KMS-11 (cell line): ENCODE data around the gene LLGL1.
"Not testable (repeated sequence)": the region's sequence is repeated elsewhere in the genome, so short reads cannot be mapped to it uniquely, and the experiment has no call there.

Experiments
- H2AFZ ChIP-seq: fragments of 200-600 bp; sonication (generic); 2 replicates; pipeline ENCODE4 v1.6.1; 2016; ENCODE audit warnings: antibody characterized with exemption, mixed run types, low read depth
- H3K27ac ChIP-seq: fragments of 200-600 bp; sonication (generic); 2 replicates; pipeline ENCODE4 v1.6.1; 2016; ENCODE audit warnings: mild to moderate bottlenecking, mixed run types
- H3K27me3 ChIP-seq: fragments of 200-600 bp; sonication (generic); 2 replicates; pipeline ENCODE4 v1.6.1; 2017; ENCODE audit warnings: mild to moderate bottlenecking, low read depth, mixed run types, moderate library complexity; ENCODE audit not compliant: insufficient read depth
- H3K36me3 ChIP-seq: fragments of 200-600 bp; sonication (generic); 2 replicates; pipeline ENCODE4 v1.6.1; 2017; ENCODE audit warnings: mild to moderate bottlenecking, mixed run types; ENCODE audit not compliant: insufficient read depth
- H3K4me1 ChIP-seq: fragments of 200-600 bp; sonication (generic); 2 replicates; pipeline ENCODE4 v1.6.1; 2016; ENCODE audit warnings: mild to moderate bottlenecking, low read depth, mixed run types; ENCODE audit not compliant: poor library complexity, severe bottlenecking
- H3K4me2 ChIP-seq: fragments of 200-600 bp; sonication (generic); 2 replicates; pipeline ENCODE4 v1.7.0; 2016; ENCODE audit warnings: mild to moderate bottlenecking, mixed run types
- H3K4me3 ChIP-seq: fragments of 200-600 bp; sonication (generic); IDR thresholded peaks from 2 replicates; pipeline ENCODE4 v1.6.1; 2017; ENCODE audit warnings: low read depth, low read length, mixed read lengths; ENCODE audit not compliant: insufficient read depth
- H3K79me2 ChIP-seq: fragments of 200-600 bp; sonication (generic); 2 replicates; pipeline ENCODE4 v1.6.1; 2016; ENCODE audit warnings: low read depth, mixed run types; ENCODE audit not compliant: insufficient read depth
- H3K9ac ChIP-seq: fragments of 200-600 bp; sonication (generic); 2 replicates; pipeline ENCODE4 v1.6.1; 2016; ENCODE audit warnings: mild to moderate bottlenecking, mixed run types
- H4K20me1 ChIP-seq: fragments of 200-600 bp; sonication (generic); 2 replicates; pipeline ENCODE4 v1.6.1; 2016; ENCODE audit warnings: mild to moderate bottlenecking, mixed run types; ENCODE audit not compliant: insufficient read depth
- CTCF ChIP-seq: fragments of 200-600 bp; sonication (generic); conservative IDR thresholded peaks from 2 replicates; pipeline ENCODE4 v1.6.1; 2017; ENCODE audit warnings: low read depth, mild to moderate bottlenecking, antibody characterized with exemption, low read length, moderate library complexity, mixed read lengths

The LLGL1 gene

GRCh38 chr17:18208092-18208491 is 17.3 kb upstream of the LLGL1 start:
- H3K36me3 ChIP-seq, result no peaks in the 10 kb centered on the region
- no peak overlapping the region for H3K4me2 ChIP-seq
- no peak overlapping the region for H3K4me3 ChIP-seq
- no peak overlapping the region for H3K9ac ChIP-seq
- H3K27me3 ChIP-seq, result no peaks in the 10 kb centered on the region
- H4K20me1 ChIP-seq, result no peaks in the 10 kb centered on the region
- no peaks in the 10 kb centered on the region for H3K79me2 ChIP-seq
- TF ChIP-seq CTCF, result no peak
- H3K27ac ChIP-seq, result no peak overlapping the region
- H3K4me1 ChIP-seq, result no peaks in the 10 kb centered on the region
- H2AFZ ChIP-seq, result no peak overlapping the region

- Histone ChIP-seq H3K36me3 (no peaks in the 10 kb centered on the region), H3K9ac (no peak overlapping the region), H4K20me1 (no peaks in the 10 kb centered on the region), H3K27ac (no peak overlapping the region), H3K4me2 (no peak overlapping the region), H3K4me1 (no peaks in the 10 kb centered on the region), H3K4me3 (no peak overlapping the region), H3K27me3 (no peaks in the 10 kb centered on the region), H3K79me2 (no peaks in the 10 kb centered on the region), H2AFZ (no peak overlapping the region)
- TF ChIP-seq CTCF, result no peak
These were observed 11.7 kb upstream of the LLGL1 start for GRCh38 chr17:18213666-18214270.

- H3K4me1 ChIP-seq, H3K4me3 ChIP-seq, H4K20me1 ChIP-seq, H3K27me3 ChIP-seq, H3K4me2 ChIP-seq, H3K79me2 ChIP-seq, H3K36me3 ChIP-seq, H3K27ac ChIP-seq, H2AFZ ChIP-seq, H3K9ac ChIP-seq: not testable (repeated sequence)
These were observed 8.5 kb upstream of the LLGL1 start for GRCh38 chr17:18216906-18217305.

GRCh38 chr17:18217412-18218015 is 7.9 kb upstream of the LLGL1 start:
- no peaks in the 10 kb centered on the region for H4K20me1 ChIP-seq
- no peak overlapping the region for H3K4me2 ChIP-seq
- no peak overlapping the region for H2AFZ ChIP-seq
- no peaks in the 10 kb centered on the region for H3K4me1 ChIP-seq
- H3K27ac ChIP-seq, result no peak overlapping the region
- peak; percentile 71 for TF ChIP-seq CTCF
- no peaks in the 10 kb centered on the region for H3K36me3 ChIP-seq
- H3K27me3 ChIP-seq, result no peaks in the 10 kb centered on the region
- no peaks in the 10 kb centered on the region for H3K79me2 ChIP-seq
- no peak overlapping the region for H3K4me3 ChIP-seq
- H3K9ac ChIP-seq, result no peak overlapping the region

- no peak for TF ChIP-seq CTCF
- no peaks in the 10 kb centered on the region for H3K36me3 ChIP-seq
- H2AFZ ChIP-seq, result no peak overlapping the region
- H3K4me1 ChIP-seq, result no peaks in the 10 kb centered on the region
- no peaks in the 10 kb centered on the region for H3K79me2 ChIP-seq
- H3K27me3 ChIP-seq, result no peaks in the 10 kb centered on the region
- no peak overlapping the region for H3K27ac ChIP-seq
- no peak overlapping the region for H3K4me3 ChIP-seq
- H3K9ac ChIP-seq, result no peak overlapping the region
- no peak overlapping the region for H3K4me2 ChIP-seq
- no peaks in the 10 kb centered on the region for H4K20me1 ChIP-seq
These were observed 6.5 kb upstream of the LLGL1 start for GRCh38 chr17:18218756-18219415.
